ENCODE measurements around the gene PATJ.

The PATJ gene

GRCh38 chr1:62077821-62078220, 335.5 kb downstream of the PATJ start:
- in situ Hi-C loops (cut with MboI; ENCODE audit: low pct_unique_long_range_greater_than_20kb, low sequenced_read_pairs, unreplicated experiment) = no loop called here
- DNase-seq (ENCODE audit: low spot score) = no peak
- TF ChIP-seq CTCF (IDR thresholded peaks at IDR 0.05; ENCODE audit: extremely low read depth, insufficient read depth, missing control alignments) = no peak

GRCh38 chr1:62082456-62083363, 340.4 kb downstream of the PATJ start:
- in situ Hi-C loops (cut with MboI; ENCODE audit: low pct_unique_long_range_greater_than_20kb, low sequenced_read_pairs, unreplicated experiment) = no loop called here
- TF ChIP-seq CTCF (IDR thresholded peaks at IDR 0.05; ENCODE audit: extremely low read depth, insufficient read depth, missing control alignments) = peak; percentile 91
- peak; percentile 58 for DNase-seq (ENCODE audit: low spot score)

- DNase-seq (ENCODE audit: low spot score) = no peak
- in situ Hi-C loops (cut with MboI; ENCODE audit: low pct_unique_long_range_greater_than_20kb, low sequenced_read_pairs, unreplicated experiment) = no loop called here
- no peak for TF ChIP-seq CTCF (IDR thresholded peaks at IDR 0.05; ENCODE audit: extremely low read depth, insufficient read depth, missing control alignments)
Observed at GRCh38 chr1:62084310-62084890, 342.1 kb downstream of the PATJ start.

- TF ChIP-seq CTCF (IDR thresholded peaks at IDR 0.05; ENCODE audit: extremely low read depth, insufficient read depth, missing control alignments) = no peak
- in situ Hi-C loops (cut with MboI; ENCODE audit: low pct_unique_long_range_greater_than_20kb, low sequenced_read_pairs, unreplicated experiment) = no loop called here
- no peak for DNase-seq (ENCODE audit: low spot score)
Observed at GRCh38 chr1:62088439-62088838, 346.2 kb downstream of the PATJ start.

- TF ChIP-seq CTCF (IDR thresholded peaks at IDR 0.05; ENCODE audit: extremely low read depth, insufficient read depth, missing control alignments) = no peak
- in situ Hi-C loops (cut with MboI; ENCODE audit: low pct_unique_long_range_greater_than_20kb, low sequenced_read_pairs, unreplicated experiment) = no loop called here
- DNase-seq (ENCODE audit: low spot score) = no peak
Observed at GRCh38 chr1:62089570-62089969, 347.3 kb downstream of the PATJ start.

GRCh38 chr1:62090016-62090415, 347.7 kb downstream of the PATJ start:
- no peak for TF ChIP-seq CTCF (IDR thresholded peaks at IDR 0.05; ENCODE audit: extremely low read depth, insufficient read depth, missing control alignments)
- no peak for DNase-seq (ENCODE audit: low spot score)
- in situ Hi-C loops (cut with MboI; ENCODE audit: low pct_unique_long_range_greater_than_20kb, low sequenced_read_pairs, unreplicated experiment) = no loop called here
